Astrocyte of the spinal cord (primary cell): ENCODE measurements around the gene THY1.

Source experiments
- DNase-seq: peaks from one replicate; pipeline ENCODE4 v3.0.0; 2011; ENCODE audit warnings: low read depth, low spot score
- H3K4me3 ChIP-seq: 2 replicates; pipeline ENCODE4 v1.5.1; 2011; ENCODE audit warnings: low read depth, mild to moderate bottlenecking, low read length, moderate library complexity
- CTCF ChIP-seq: IDR thresholded peaks from 2 replicates; pipeline ENCODE4 v1.5.1; 2012; ENCODE audit warnings: low read depth, mild to moderate bottlenecking, low read length, inconsistent platforms
- in situ Hi-C: cut with HindIII; loops from 2 replicates; pipeline ENCODE4 v1.10.0; 2017; ENCODE audit warnings: low sequenced_read_pairs

THY1 gene

DNA sequence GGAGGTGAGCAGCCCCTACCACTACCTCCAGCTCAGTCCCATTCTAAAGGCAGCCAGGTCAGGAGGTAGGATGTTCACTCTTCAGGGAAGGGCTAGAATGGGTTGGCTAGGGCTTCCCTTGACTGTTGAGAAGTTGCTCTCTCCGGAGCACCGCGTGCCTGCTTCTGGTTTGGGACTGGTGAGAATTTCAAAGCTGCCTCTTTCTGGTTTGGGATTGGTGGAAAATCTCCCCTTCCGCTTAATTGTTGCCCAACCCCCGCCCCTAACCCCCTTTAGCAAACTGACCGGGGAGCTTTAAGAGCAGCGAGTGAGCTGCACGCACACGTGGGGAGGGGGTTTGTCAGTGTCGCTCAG, 42.2 kb downstream of the THY1 start:
- DNase-seq: no peak
- in situ Hi-C loops: no loop called here
- TF ChIP-seq CTCF: no peak
- H3K4me3 ChIP-seq: peak overlapping the region; percentile 51

DNA sequence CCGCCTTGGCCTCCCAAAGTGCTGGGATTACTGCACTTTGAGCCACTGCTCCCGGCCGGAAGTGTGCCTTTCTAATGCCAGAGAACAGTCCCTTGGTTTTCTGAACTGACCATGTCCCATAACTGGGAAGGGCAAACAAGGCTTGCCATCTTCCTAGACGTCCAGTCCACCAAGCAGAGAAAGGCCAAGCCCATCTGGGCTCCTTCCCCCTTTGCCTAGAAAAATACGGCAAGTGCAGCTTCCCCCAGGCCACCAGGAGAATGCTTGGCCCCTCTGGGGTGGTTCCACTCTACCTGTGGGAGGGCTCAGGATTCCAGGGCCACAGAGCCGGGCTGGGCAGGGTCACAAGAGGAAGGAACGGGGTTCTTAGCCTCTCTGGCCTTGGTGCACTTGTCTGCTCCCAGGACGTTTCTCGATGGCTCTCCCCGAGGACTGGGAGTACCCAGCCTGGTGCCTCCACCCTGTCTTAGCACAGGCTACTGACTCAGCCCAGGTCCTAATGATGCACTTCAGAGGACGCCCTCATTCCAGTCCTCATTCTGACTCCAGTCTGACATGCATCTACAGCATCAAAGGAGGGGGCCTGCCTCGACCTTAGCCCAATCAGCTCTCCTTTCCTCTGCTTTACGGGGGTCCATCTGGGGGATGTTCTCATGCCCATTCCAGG, 42.7 kb downstream of the THY1 start:
- no peak for DNase-seq
- TF ChIP-seq CTCF: no peak
- in situ Hi-C loops: no loop called here
- H3K4me3 ChIP-seq: no peak overlapping the region

GRCh38 chr11:119378851-119379465, 44.0 kb downstream of the THY1 start:
- H3K4me3 ChIP-seq: no peak overlapping the region
- no peak for TF ChIP-seq CTCF
- DNase-seq: no peak
- in situ Hi-C loops: no loop called here

- DNase-seq: no peak
- no peak for TF ChIP-seq CTCF
- in situ Hi-C loops: no loop called here
- no peak overlapping the region for H3K4me3 ChIP-seq
Measured at GRCh38 chr11:119377961-119378667, 44.9 kb downstream of the THY1 start.

DNA sequence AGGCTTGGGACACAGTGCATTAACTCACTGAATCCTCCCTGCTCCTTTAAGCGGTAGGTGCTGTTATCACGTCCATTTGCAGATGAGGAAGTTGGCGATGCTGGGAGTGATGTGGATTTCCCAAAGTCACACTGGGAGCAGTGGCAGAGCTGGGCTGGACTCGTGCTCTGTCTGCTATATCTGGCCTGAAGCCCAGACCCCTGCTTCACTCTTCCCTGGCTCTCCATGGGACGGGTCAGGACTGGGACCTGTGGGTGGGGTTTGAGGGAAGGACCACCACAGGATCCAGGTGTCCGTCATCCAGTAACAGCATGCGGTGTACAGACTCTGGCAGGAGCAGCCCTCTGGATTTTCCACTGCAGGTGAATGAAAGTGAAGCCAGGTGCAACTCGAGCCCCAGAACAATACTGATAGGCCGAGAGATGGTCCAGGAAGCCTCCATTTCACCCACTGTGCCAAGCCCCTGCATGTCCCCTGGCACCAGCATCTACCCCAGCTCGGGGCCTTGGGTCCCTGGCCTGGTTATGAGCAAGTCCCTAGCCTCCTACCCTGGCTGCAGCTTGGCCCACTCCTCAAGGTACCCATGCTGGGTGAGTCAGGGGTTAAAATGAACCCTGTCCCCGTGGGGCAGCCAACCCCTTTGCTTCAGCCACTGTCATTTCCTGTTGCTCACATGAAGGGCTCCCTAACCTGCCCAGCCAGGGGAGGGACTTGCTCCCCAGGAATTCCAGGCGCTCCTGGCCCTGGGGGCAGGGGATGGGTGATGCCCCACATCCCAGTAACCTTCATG, 45.7 kb downstream of the THY1 start:
- DNase-seq: no peak
- in situ Hi-C loops: no loop called here
- TF ChIP-seq CTCF: no peak
- no peak overlapping the region for H3K4me3 ChIP-seq

DNA sequence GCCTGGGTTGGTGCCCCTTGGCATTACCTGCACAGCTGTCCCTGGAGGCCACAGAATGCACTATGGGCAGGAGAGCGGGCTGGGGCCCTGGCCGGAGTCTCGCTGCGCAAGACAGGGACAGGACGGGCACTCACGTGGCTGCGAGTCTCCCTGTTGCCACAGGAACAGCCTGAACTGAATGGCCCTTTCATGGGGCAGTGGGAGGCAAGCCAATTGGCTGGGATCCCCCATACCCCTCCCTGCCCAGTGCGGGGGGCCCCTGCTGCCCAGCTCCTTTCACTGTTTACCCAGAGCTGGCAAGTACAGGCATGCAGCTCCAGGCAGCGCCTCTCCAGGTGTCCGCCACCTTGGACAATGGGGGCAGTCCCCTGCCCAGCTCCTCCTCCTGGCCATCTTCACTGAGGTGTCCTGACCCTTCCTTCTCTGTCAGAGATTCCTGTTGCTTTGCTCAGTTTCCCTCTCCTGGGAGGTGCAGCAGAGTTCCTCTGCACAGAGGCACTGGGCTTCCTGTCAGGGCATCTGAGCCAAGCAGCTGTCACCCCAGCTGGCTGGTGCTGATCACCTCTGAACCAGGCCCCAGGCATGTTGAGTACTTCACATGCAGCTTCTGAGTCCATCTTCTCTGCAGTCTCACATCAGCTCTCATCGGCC, 46.6 kb downstream of the THY1 start:
- no peak overlapping the region for H3K4me3 ChIP-seq
- in situ Hi-C loops: no loop called here
- no peak for DNase-seq
- TF ChIP-seq CTCF: no peak
